Right lung (tissue), 5 donors: ENCODE data around the gene LCP2. TPM values are rescaled to one million over a fixed set of nuclear protein-coding genes. Genes with fewer than 3 reads are reported as not detected.

Source experiments
- DNase-seq, 2 donors: peaks; one replicate each; pipeline ENCODE4 v3.0.0-alpha.2; 2013
- polyA plus RNA-seq, 5 donors: library from polyadenylated mRNA; unstranded; fragments of 120-200 nt; gene quantifications; one replicate each; pipeline versions ENCODE4 v1.2.1 to v1.2.3, GENCODE V29; 2013; ENCODE audit warnings: inconsistent platforms in 1 of 5, low replicate concordance in 1 of 5; ENCODE audit not compliant: insufficient read length in 5 of 5, insufficient read depth in 1 of 5

LCP2 gene
- polyA plus RNA-seq, 5 donors: 6.1 to 10.1 (median 8.3) TPM

GRCh38 chr5:170275376-170275994, 22.1 kb downstream of the LCP2 start:
- no peak for DNase-seq

- no peak for DNase-seq
Measured at GRCh38 chr5:170273968-170274710, 23.4 kb downstream of the LCP2 start.

GRCh38 chr5:170270293-170271069, 27.1 kb downstream of the LCP2 start:
- DNase-seq: no peak

- no peak for DNase-seq
Measured at GRCh38 chr5:170269579-170269978, 28.0 kb downstream of the LCP2 start.

GRCh38 chr5:170268884-170269283, 28.7 kb downstream of the LCP2 start:
- no peak for DNase-seq

GRCh38 chr5:170268153-170268689, 29.4 kb downstream of the LCP2 start:
- DNase-seq: no peak

- peak; percentile 46 to 55 for DNase-seq
Measured at GRCh38 chr5:170267431-170268152, 30.0 kb downstream of the LCP2 start.

- DNase-seq: no peak
Measured at GRCh38 chr5:170266570-170267381, 30.8 kb downstream of the LCP2 start.

- peak; percentile 81 to 83 for DNase-seq
Measured at GRCh38 chr5:170265522-170265921, 32.1 kb downstream of the LCP2 start.

GRCh38 chr5:170263906-170264305, 33.7 kb downstream of the LCP2 start:
- no peak for DNase-seq

GRCh38 chr5:170262061-170263045, 35.2 kb downstream of the LCP2 start:
- DNase-seq: no peak

- no peak for DNase-seq
Measured at GRCh38 chr5:170261528-170262043, 36.0 kb downstream of the LCP2 start.

- no peak for DNase-seq
Measured at GRCh38 chr5:170257370-170257769, 40.2 kb downstream of the LCP2 start.

- DNase-seq: no peak
Measured at GRCh38 chr5:170256571-170256970, 41.0 kb downstream of the LCP2 start.

GRCh38 chr5:170254056-170254455, 43.5 kb downstream of the LCP2 start:
- DNase-seq: no peak

GRCh38 chr5:170252720-170253350, 44.7 kb downstream of the LCP2 start:
- no peak for DNase-seq

GRCh38 chr5:170252109-170252508, 45.5 kb downstream of the LCP2 start:
- no peak for DNase-seq

GRCh38 chr5:170251462-170251861, 46.1 kb downstream of the LCP2 start:
- no peak for DNase-seq

GRCh38 chr5:170250810-170251317, 46.7 kb downstream of the LCP2 start:
- no peak for DNase-seq
